Left forelimb (tissue), 1 donor: ENCODE measurements around the gene KRT15.

ENCODE experiments used
- DNase-seq: peaks from one replicate; pipeline ENCODE4 v3.0.0-alpha.2; 2018; ENCODE audit warnings: low spot score

KRT15 gene

DNA sequence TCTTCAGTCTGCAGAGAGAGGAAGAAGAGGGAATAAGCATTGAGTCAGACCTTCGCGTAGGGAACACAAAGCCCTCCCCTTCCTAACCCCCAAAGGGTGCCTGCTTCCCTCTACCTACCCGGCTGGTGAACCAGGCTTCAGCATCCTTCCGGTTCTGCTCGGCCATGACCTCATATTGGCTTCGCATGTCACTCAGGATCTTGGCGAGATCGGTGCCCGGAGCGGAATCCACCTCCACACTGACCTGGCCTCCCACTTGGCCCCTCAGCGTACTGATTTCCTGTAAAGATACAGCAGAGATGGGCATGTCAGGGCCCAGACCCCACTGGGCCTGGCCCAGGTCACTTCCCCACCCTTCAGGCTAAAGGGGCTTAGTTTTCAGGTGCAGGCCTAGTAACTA lies 5.6 kb upstream of the KRT15 start:
- no peak for DNase-seq

DNA sequence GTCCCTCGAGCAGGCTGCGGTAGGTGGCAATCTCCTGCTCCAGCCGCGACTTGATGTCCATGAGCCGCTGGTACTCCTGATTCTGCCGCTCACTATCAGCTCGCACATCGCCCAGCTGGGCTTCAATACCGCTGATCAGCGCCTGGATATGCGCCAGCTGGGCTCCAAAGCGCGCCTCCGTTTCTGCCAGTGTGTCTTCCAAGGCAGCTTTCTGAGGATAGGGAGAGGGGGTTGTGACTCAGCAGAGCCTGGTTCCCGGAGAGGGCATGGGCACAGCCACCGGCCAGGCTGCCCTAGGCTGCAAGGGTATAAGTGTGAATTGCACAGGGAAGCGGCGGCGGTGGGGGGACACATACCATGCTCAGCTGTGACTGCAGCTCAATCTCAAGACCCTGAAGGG lies 5.1 kb upstream of the KRT15 start:
- no peak for DNase-seq

GRCh38 chr17:41523225-41523593 lies 4.5 kb upstream of the KRT15 start:
- no peak for DNase-seq

- DNase-seq = no peak
These were observed 3.9 kb upstream of the KRT15 start for GRCh38 chr17:41522301-41523224.

- DNase-seq = no peak
These were observed 3.0 kb upstream of the KRT15 start for GRCh38 chr17:41521574-41522261.

GRCh38 chr17:41520821-41521521 lies 2.3 kb upstream of the KRT15 start:
- DNase-seq = no peak

GRCh38 chr17:41519501-41520224 lies 973 bp upstream of the KRT15 start:
- DNase-seq = no peak

GRCh38 chr17:41518031-41518430 lies 659 bp downstream of the KRT15 start:
- DNase-seq = no peak

- no peak for DNase-seq
These were observed 1.8 kb downstream of the KRT15 start for GRCh38 chr17:41516830-41517283.

- DNase-seq = no peak
These were observed 2.4 kb downstream of the KRT15 start for GRCh38 chr17:41516147-41516829.

DNA sequence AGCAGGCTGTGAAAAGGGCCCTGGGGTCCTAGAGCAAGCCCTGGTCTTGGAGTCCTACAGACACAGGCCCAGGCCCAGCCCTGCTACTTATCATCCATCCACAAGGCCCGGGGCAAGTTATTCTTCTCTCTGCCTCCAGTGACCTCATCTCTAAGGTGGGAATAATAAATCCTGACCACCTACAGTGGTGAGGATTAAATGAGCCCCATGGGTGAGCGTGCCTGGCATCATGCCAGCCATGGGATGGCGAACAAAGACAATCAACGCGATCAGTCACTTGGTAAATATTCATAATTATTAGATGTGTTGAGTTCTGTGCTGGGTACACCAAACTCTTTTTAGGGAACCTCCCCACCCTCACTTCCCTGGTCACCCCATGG lies 5.5 kb downstream of the KRT15 start:
- no peak for DNase-seq

DNA sequence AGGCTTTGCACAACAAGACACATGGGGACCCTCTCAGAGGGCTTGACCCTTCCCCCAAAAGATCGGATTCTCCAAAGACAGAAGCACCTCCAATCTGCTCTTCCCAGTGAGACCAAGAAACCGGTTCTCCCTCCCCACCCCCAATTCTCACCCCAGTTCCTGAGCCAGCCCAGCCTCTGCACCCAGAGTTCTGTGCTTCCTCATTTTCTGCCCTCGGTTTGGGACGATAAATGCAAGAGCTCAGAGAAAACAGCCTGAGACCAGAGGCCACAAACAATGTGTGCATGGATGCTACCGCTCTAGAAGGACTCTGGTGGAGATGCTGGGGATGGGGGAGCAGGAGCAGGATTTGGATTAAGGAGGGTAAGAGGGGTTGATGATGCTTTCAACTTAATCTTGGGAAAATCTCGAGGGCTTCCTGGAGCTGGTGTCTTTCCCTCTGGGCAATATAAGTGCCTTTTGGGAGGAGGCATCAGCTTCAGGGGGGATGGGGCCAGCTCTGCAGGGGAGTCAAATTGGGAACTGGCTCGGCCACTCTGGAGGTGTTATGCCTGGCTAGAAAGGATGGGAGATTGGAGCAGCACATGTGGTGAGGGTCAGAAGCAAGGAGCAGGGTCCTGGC lies 6.0 kb downstream of the KRT15 start:
- DNase-seq = no peak

DNA sequence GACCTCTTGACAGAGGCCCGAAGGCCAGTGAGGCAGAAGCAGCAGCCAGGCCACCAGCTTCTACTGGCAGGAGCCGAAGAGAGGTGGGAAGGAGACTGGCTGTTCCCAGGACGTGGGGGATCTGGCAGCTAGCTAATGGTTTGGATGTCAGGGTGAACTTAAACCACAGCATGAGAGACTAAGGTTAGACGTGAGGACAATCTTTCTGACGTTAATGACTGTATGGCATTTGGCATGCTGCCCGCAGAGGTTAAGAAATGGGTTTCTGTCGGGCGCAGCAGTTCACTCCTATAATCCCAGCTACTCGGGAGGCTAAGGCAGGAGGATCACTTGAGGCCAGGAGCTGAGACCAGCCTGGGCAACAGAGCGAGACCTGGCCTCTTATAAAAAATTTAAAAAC lies 7.0 kb downstream of the KRT15 start:
- no peak for DNase-seq

DNA sequence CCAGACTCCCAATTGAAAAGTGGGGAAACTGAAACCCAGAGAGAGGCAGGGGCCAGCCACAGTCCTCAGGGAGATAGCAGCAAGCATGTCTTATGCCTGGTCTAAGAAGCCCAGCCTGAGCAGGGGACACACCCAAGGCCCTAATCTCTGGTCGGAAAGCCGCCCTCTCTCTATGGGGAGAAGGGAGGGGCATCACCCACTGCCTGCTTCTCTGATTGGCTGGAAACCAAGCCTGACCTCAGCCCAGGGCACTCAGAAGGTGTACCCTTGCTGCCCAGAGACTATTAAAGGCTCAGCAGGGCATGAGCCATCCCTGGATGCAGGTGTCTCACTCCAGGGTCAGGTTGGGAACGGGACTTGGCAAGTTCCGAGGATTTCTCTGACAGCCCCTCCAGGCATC lies 7.6 kb downstream of the KRT15 start:
- DNase-seq = no peak

GRCh38 chr17:41510251-41511065 lies 8.2 kb downstream of the KRT15 start:
- DNase-seq = no peak

DNA sequence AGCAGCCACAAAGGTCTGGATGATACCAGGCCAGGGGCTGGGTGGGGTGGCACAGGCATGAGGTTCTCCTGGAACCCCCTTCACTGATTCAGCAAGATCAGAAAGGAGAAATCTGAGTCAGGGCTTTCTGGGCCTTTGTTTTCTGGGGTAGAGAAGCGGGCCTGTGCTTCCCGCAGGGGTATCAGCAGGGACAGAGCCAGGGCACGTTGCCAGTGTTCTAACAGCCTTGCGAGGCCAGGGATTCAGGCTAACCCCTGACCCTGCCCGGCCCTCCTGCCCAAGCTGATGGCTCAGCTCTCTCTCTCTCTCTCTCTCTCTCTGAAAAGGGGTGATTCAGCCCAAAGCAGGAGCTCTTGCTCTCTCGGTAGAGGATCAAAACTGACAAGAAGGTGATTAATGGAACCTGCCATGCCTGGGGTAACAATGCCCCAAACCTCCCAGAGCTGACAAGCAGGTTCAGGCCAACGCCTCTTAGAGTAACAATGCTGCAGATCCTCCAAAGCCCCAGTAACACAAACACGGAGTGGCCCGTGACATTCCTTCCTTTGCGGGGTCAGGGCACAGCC lies 11.3 kb downstream of the KRT15 start:
- no peak for DNase-seq

GRCh38 chr17:41505809-41506767 lies 12.6 kb downstream of the KRT15 start:
- DNase-seq = no peak

DNA sequence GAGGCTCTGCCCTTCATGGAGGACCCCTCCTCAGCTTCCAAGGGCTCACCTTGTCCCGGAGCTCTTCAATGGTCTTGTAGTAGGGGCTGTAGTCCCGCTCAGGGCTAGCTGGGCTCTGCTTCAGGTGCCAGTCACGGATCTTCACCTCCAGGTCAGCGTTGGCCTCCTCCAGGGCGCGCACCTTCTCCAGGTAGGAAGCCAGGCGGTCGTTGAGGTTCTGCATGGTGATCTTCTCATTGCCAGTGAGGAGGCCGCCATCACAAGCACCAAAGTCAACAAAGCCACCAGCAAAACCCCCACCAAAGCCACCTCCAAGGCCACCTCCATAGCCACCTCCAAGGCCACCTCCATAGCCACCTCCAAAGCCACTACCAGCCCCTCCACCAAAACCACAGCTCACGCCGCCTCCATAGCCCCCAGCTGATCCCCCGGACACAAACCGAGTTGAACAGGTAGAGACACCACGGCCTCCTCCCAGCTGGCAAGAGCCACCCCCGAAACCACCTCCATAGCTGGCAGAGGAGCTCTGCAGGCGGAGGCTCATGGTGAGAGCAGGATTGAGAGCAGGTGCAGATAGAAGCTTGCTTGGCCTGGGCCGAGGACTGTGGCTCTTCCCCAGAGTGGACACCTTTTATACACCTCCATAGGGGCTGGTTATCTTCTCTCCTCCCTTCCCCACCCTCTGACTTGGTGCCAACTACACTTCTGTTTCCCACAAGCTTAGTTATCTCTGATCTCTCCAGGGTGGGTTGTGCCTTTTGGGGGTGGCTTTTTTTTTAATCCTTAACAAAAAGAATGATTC lies 13.5 kb downstream of the KRT15 start, which contains the start of gene KRT13:
Gene KRT13, minus strand, starts transcription at position 606 of the 802 bp plus-strand sequence. Its CDS starts 62 bp downstream, at position 544.
- DNase-seq = no peak
